HCT116 (cell line): ENCODE measurements around the gene KISS1R. TPM values are rescaled to one million over a fixed set of nuclear protein-coding genes. Genes with fewer than 3 reads are reported as not detected.

ENCODE experiments used
- ATAC-seq: fragments of 200-7000 bp; cut with Tn5 transposase; 2 replicates; pipeline ENCODE4 v1.9.1; 2020; ENCODE audit warnings: mild to moderate bottlenecking, moderate library complexity
- BruUV-seq: library from RNA; stranded (reverse); fragments of 400-500 nt; replicated peaks from 2 replicates; lab custom pipeline; 2021; lab: Mats Ljungman, UMichigan
- CTCF ChIA-PET: fragments of 300-600 bp; sonication (Branson Sonifier 250); formaldehyde crosslinking; loops from one replicate; lab custom pipeline; 2021; ENCODE audit warnings: antibody characterized with exemption; lab: Charles Lee
- POLR2A ChIA-PET: fragments of 300-600, 350-600 bp; sonication (Branson Sonifier 250); formaldehyde crosslinking; loops from one replicate; lab custom pipeline; 2021; ENCODE audit warnings: antibody characterized with exemption; lab: Charles Lee
- RAD21 ChIA-PET, 2 experiments: fragments of 300-600 bp; sonication (Branson Sonifier 250); formaldehyde crosslinking; loops; one replicate each; lab custom pipeline; 2023; ENCODE audit warnings: low total read pairs in 2 of 2; ENCODE audit not compliant: uncharacterized antibody in 2 of 2, unreplicated experiment in 2 of 2, low non-redundant PET in 1 of 2; lab: Charles Lee
- DNase-seq: peaks from one replicate; pipeline ENCODE4 v3.0.0-alpha.2; 2010; ENCODE audit warnings: low read depth, low spot score
- H2AFZ ChIP-seq: fragments of 200-600 bp; shearing (Covaris generic), sonication (generic); 2 replicates; pipeline ENCODE4 v1.6.1; 2017; ENCODE audit warnings: low read depth, mixed run types, mixed read lengths, antibody characterized with exemption, low read length; ENCODE audit not compliant: poor library complexity, severe bottlenecking
- H3K27ac ChIP-seq: 2 replicates; pipeline ENCODE4 v1.5.1; 2012; ENCODE audit warnings: low read depth, low read length
- H3K27me3 ChIP-seq: fragments of 200-600 bp; sonication (generic); 2 replicates; pipeline ENCODE4 v1.6.1; 2016; ENCODE audit warnings: mixed run types, low read length, mixed read lengths; ENCODE audit not compliant: insufficient read depth
- H3K36me3 ChIP-seq, 2 experiments: fragments of 200-500 bp in 1 of 2; fragments of 200-600 bp in 1 of 2; sonication (Bioruptor generic) in 1 of 2; sonication (generic) in 1 of 2; 2 replicates each; pipeline versions ENCODE4 v1.5.1 to v1.6.1; 2014 to 2016; ENCODE audit warnings: low read length in 2 of 2, inconsistent platforms in 1 of 2, mixed read lengths in 1 of 2, mixed run types in 1 of 2; ENCODE audit not compliant: insufficient read depth in 2 of 2, control insufficient read depth in 1 of 2
- H3K4me1 ChIP-seq, 2 experiments: fragments of 200-600 bp in 1 of 2; sonication (generic) in 1 of 2; 2 replicates each; pipeline versions ENCODE4 v1.5.1 to v1.6.1; 2012 to 2017; ENCODE audit warnings: low read length in 2 of 2, inconsistent platforms in 1 of 2, mild to moderate bottlenecking in 1 of 2, mixed read lengths in 1 of 2, mixed run types in 1 of 2, moderate library complexity in 1 of 2; ENCODE audit not compliant: insufficient read depth in 2 of 2, control insufficient read depth in 1 of 2
- H3K4me2 ChIP-seq: fragments of 200-600 bp; sonication (generic); 2 replicates; pipeline ENCODE4 v1.6.1; 2017; ENCODE audit warnings: mixed run types, low read length, mixed read lengths
- H3K4me3 ChIP-seq, 2 experiments: fragments of 200-600 bp in 1 of 2; sonication (generic) in 1 of 2; replicated peaks in 1 of 2; 2 replicates each; pipeline ENCODE4 v1.5.1; 2011 to 2016; ENCODE audit warnings: low read length in 2 of 2, control low read depth in 1 of 2, low read depth in 1 of 2, mild to moderate bottlenecking in 1 of 2, mixed read lengths in 1 of 2, mixed run types in 1 of 2
- H3K79me2 ChIP-seq: fragments of 200-600 bp; sonication (generic); 2 replicates; pipeline ENCODE4 v1.6.1; 2017; ENCODE audit warnings: mild to moderate bottlenecking, mixed run types, low read length, moderate library complexity, mixed read lengths; ENCODE audit not compliant: insufficient read depth
- H3K9ac ChIP-seq: fragments of 200-600 bp; sonication (generic); 2 replicates; pipeline ENCODE4 v1.6.1; 2016; ENCODE audit warnings: low read length, mixed read lengths
- H3K9me2 ChIP-seq: fragments of 200-600 bp; sonication (generic), shearing (Covaris generic); 2 replicates; pipeline ENCODE4 v1.6.1; 2017; ENCODE audit warnings: mixed run types, mild to moderate bottlenecking, moderate library complexity; ENCODE audit not compliant: insufficient read depth
- H3K9me3 ChIP-seq, 2 experiments: fragments of 200-500 bp in 1 of 2; fragments of 200-600 bp in 1 of 2; sonication (Bioruptor generic) in 1 of 2; sonication (generic) in 1 of 2; 2 replicates each; pipeline ENCODE4 v1.6.1; 2014 to 2017; ENCODE audit warnings: low read length in 2 of 2, mixed read lengths in 2 of 2, inconsistent platforms in 1 of 2, low read depth in 1 of 2, mild to moderate bottlenecking in 1 of 2, mixed run types in 1 of 2, moderate library complexity in 1 of 2; ENCODE audit not compliant: control insufficient read depth in 1 of 2, insufficient read depth in 1 of 2
- H4K20me1 ChIP-seq: fragments of 200-600 bp; sonication (generic), shearing (Covaris generic); 2 replicates; pipeline ENCODE4 v1.6.1; 2017; ENCODE audit warnings: mixed run types, mild to moderate bottlenecking, moderate library complexity; ENCODE audit not compliant: insufficient read depth
- ATF3 ChIP-seq: IDR thresholded peaks from 2 replicates; pipeline ENCODE4 v1.6.1; 2012
- EZH2 ChIP-seq: fragments of 200-600 bp; sonication (generic); IDR thresholded peaks from 2 replicates; pipeline ENCODE4 v1.6.1; 2017; ENCODE audit warnings: antibody characterized with exemption, mixed run types
- EZH2phosphoT487 ChIP-seq: fragments of 200-600 bp; IDR thresholded peaks from 2 replicates; pipeline ENCODE4 v1.6.1; 2018; ENCODE audit warnings: antibody characterized with exemption, borderline replicate concordance
- FOSL1 ChIP-seq: IDR thresholded peaks from 2 replicates; pipeline ENCODE4 v1.6.1; 2012; ENCODE audit warnings: low read depth
- MAX ChIP-seq: IDR thresholded peaks from 2 replicates; pipeline ENCODE4 v1.6.1; 2012
- POLR2A ChIP-seq: IDR thresholded peaks from 2 replicates; pipeline ENCODE4 v1.7.0; 2011; ENCODE audit warnings: borderline replicate concordance; ENCODE audit not compliant: insufficient read depth, insufficient read length; ENCODE audit errors: extremely low read depth
- SIN3A ChIP-seq: IDR thresholded peaks from 2 replicates; pipeline ENCODE4 v1.6.1; 2012; ENCODE audit warnings: low read depth
- SP1 ChIP-seq: IDR thresholded peaks from 2 replicates; pipeline ENCODE4 v1.6.1; 2012; ENCODE audit warnings: low read depth
- SRF ChIP-seq: IDR thresholded peaks from 2 replicates; pipeline ENCODE4 v1.6.1; 2012; ENCODE audit warnings: low read depth
- intact Hi-C: fragments of 100-400 bp; cut with micrococcal nuclease; formaldehyde crosslinking; loops from 2 replicates; pipeline ENCODE4 v1.10.0; 2022
- total RNA-seq: library from RNA; stranded (reverse); gene quantifications from one replicate; pipeline ENCODE4 v1.2.1, GENCODE V29; 2021; ENCODE audit not compliant: unreplicated experiment

The KISS1R gene
- total RNA-seq, 1 experiment from 2014 or later = 5.9 TPM

DNA sequence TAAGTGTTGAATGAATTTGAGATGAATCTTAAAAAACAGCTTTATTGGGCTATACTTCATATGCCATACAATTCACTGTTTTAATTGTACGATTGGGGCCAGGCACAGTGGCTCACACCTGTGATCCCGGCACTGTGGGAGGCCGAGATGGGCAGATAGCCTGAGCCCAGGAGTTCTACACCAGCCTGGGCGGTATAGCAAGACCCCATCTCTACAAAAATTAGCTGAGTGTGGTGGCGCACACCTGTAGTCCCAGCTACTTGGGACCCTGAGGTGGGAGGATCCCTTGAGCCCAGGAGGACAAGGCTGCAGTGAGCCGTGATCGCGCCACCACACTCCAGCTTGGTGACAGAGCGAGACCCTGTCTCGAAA is 19.0 kb downstream of the KISS1R start:
- Histone ChIP-seq H3K9me2 (no peaks in the 10 kb centered on the region), H2AFZ (no peak overlapping the region), H3K9me3 (no peaks in the 10 kb centered on the region), H3K4me2 (no peak overlapping the region), H3K4me1 (peaks cover 32 to 33% of the 10 kb centered on the region in 2 experiments), H3K36me3 (no peaks in the 10 kb centered on the region), H3K27me3 (no peaks in the 10 kb centered on the region), H3K9ac (no peak overlapping the region), H4K20me1 (no peaks in the 10 kb centered on the region), H3K4me3 (no peak overlapping the region), H3K27ac (no peak overlapping the region), H3K79me2 (peaks cover 3% of the 10 kb centered on the region; the same call in 1 of the 2 replicates)
- ChIA-PET POLR2A (no interaction called here), CTCF (no interaction called here), RAD21 (no interaction called here)
- BruUV-seq = no TSS peak
- intact Hi-C loops = no loop called here
- ATAC-seq = no peak
- TF ChIP-seq FOSL1 (no peak), SRF (no peak), SP1 (no peak), MAX (no peak), EZH2 (no peak), SIN3A (no peak), POLR2A (no peak)
- DNase-seq = no peak

GRCh38 chr19:937259-937694 is 20.1 kb downstream of the KISS1R start:
- peaks cover 11% of the 10 kb centered on the region; the same call in 1 of the 2 replicates for H3K79me2 ChIP-seq
- ChIA-PET POLR2A (no interaction called here), CTCF (no interaction called here)
- DNase-seq = no peak
- H3K27me3 ChIP-seq = no peaks in the 10 kb centered on the region
- no peak overlapping the region for H3K9ac ChIP-seq
- ATAC-seq = no peak
- H3K9me2 ChIP-seq = no peaks in the 10 kb centered on the region
- no peak overlapping the region for H3K4me2 ChIP-seq
- intact Hi-C loops = no loop called here
- H3K9me3 ChIP-seq = no peaks in the 10 kb centered on the region
- BruUV-seq = no TSS peak
- no peaks in the 10 kb centered on the region for H4K20me1 ChIP-seq
- H3K27ac ChIP-seq = no peak overlapping the region
- H2AFZ ChIP-seq = no peak overlapping the region
- TF ChIP-seq ATF3 (no peak), EZH2phosphoT487 (no peak)
- TF ChIP-seq, all 23 proteins: peak for 0
- H3K4me1 ChIP-seq = peaks cover 40 to 44% of the 10 kb centered on the region in 2 experiments
- RAD21 ChIA-PET = no interaction called here
- H3K36me3 ChIP-seq = no peaks in the 10 kb centered on the region
- no peak overlapping the region for H3K4me3 ChIP-seq
